Neural cell (in vitro differentiated cells): ENCODE results near the gene SLC2A10.

Source experiments
- CTCF ChIP-seq: fragments of 450-650 bp; IDR thresholded peaks from 2 replicates; pipeline ENCODE4 v1.5.1; 2014; ENCODE audit warnings: antibody characterized with exemption, mild to moderate bottlenecking, moderate library complexity; ENCODE audit not compliant: poor library complexity, severe bottlenecking
- EZH2 ChIP-seq: fragments of 200-600, 300-800 bp; shearing (Covaris generic), sonication (generic); IDR thresholded peaks from 2 replicates; pipeline ENCODE4 v1.6.1; 2014; ENCODE audit warnings: antibody characterized with exemption, low read length, borderline replicate concordance, mild to moderate bottlenecking; ENCODE audit not compliant: insufficient read depth, poor library complexity, severe bottlenecking
- MXI1 ChIP-seq: fragments of 450-650 bp; conservative IDR thresholded peaks from 2 replicates; pipeline ENCODE4 v1.6.1; 2014; ENCODE audit warnings: antibody characterized with exemption, mild to moderate bottlenecking; ENCODE audit not compliant: poor library complexity, severe bottlenecking
- POLR2AphosphoS5 ChIP-seq: IDR thresholded peaks from 2 replicates; pipeline ENCODE4 v1.6.1; 2012
- TF ChIP-seq, protein P1 (sequence below): IDR thresholded peaks from 2 replicates; pipeline ENCODE4 v1.6.1; 2012; ENCODE audit warnings: borderline replicate concordance

DNA sequence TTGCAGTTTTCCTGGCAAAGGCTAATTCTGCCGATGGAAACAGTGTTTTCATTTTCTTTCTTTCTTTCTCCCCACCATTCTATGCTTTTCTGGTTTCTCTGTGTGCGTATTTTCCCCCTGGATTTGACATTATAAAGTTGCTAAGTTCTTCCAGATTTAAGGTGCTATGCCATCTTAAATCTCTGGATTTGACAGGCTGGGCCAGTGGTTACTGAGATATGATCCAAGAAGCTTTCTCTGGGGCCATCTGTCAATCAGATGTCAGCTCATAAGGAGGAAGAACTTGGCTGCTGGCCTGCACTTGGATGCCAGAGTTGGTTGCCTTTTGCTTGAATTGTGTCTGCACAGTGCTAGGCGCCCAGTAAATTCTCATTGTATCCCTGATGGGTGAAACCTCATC, 39.7 kb downstream of the SLC2A10 start:
- no peak for TF ChIP-seq MXI1
- no peak for TF ChIP-seq CTCF
- TF ChIP-seq, protein P1, sequence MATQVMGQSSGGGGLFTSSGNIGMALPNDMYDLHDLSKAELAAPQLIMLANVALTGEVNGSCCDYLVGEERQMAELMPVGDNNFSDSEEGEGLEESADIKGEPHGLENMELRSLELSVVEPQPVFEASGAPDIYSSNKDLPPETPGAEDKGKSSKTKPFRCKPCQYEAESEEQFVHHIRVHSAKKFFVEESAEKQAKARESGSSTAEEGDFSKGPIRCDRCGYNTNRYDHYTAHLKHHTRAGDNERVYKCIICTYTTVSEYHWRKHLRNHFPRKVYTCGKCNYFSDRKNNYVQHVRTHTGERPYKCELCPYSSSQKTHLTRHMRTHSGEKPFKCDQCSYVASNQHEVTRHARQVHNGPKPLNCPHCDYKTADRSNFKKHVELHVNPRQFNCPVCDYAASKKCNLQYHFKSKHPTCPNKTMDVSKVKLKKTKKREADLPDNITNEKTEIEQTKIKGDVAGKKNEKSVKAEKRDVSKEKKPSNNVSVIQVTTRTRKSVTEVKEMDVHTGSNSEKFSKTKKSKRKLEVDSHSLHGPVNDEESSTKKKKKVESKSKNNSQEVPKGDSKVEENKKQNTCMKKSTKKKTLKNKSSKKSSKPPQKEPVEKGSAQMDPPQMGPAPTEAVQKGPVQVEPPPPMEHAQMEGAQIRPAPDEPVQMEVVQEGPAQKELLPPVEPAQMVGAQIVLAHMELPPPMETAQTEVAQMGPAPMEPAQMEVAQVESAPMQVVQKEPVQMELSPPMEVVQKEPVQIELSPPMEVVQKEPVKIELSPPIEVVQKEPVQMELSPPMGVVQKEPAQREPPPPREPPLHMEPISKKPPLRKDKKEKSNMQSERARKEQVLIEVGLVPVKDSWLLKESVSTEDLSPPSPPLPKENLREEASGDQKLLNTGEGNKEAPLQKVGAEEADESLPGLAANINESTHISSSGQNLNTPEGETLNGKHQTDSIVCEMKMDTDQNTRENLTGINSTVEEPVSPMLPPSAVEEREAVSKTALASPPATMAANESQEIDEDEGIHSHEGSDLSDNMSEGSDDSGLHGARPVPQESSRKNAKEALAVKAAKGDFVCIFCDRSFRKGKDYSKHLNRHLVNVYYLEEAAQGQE: no peak
- TF ChIP-seq EZH2: no peak
- no peak for TF ChIP-seq POLR2AphosphoS5
